Cardiac atrium fibroblast (primary cell): ENCODE results near the gene RHPN2. TPM values are rescaled to one million over a fixed set of nuclear protein-coding genes. Genes with fewer than 3 reads are reported as not detected.

Experiments used
- total RNA-seq: library from RNA; depleted of rRNA; stranded (reverse); fragments of >200 nt; gene quantifications from 2 replicates; pipeline ENCODE4 v1.2.3, GENCODE V29; 2015

The RHPN2 gene
- total RNA-seq, result 9.7 and 11.2 TPM in 2 replicates

GRCh38 chr19:33064792-33065550 is at the start of gene RHPN2:
Gene RHPN2 (minus strand): TSS chr19:33064888. CDS start chr19:33064852, 36 bp downstream.

GRCh38 chr19:33080761-33081681 is 16.3 kb upstream of the RHPN2 start, which contains the start of gene GPATCH1:
Gene GPATCH1 (plus strand): TSS chr19:33081181. CDS start chr19:33081194, 13 bp downstream.

GRCh38 chr19:32971715-32972540 is 92.8 kb downstream of the RHPN2 start, which contains the start of the genes CEP89 and FAAP24:
Gene CEP89 (minus strand): TSS chr19:32971958. CDS start chr19:32971874, 84 bp downstream.
Gene FAAP24 (plus strand): TSS chr19:32972242. CDS start chr19:32973197, 955 bp downstream.

Other genes with a start within 250 kb of the RHPN2 start
- gene SLC7A9, start 195.1 kb downstream of the RHPN2 start, total RNA-seq, result 1.3 TPM in 1 of 2 replicates, not detected in the other
- 10.4 and 21.1 TPM in 2 replicates for gene CEP89, start 92.9 kb downstream of the RHPN2 start, total RNA-seq
- gene FAAP24, start 92.6 kb downstream of the RHPN2 start, total RNA-seq, result 1.3 and 2.3 TPM in 2 replicates
- gene GPATCH1, start 16.3 kb upstream of the RHPN2 start, total RNA-seq, result 2.3 and 3.6 TPM in 2 replicates
- gene WDR88, start 67.2 kb upstream of the RHPN2 start, total RNA-seq, result not detected in 2 replicates
- gene LRP3, start 129.4 kb upstream of the RHPN2 start, total RNA-seq, result 26.0 and 31.9 TPM in 2 replicates
- gene SLC7A10, start 161.0 kb upstream of the RHPN2 start, total RNA-seq, result 0.81 TPM in 1 of 2 replicates, not detected in the other
- 4.3 and 5.7 TPM in 2 replicates for gene CEBPA, start 237.6 kb upstream of the RHPN2 start, total RNA-seq